HG03378 (cell line): Measurements from ENCODE around the gene SPOUT1.
"Not testable (repeated sequence)": the region's sequence is repeated elsewhere in the genome, so short reads cannot be mapped to it uniquely, and the experiment has no call there.

Source experiments
- ATAC-seq: cut with Tn5 transposase; IDR thresholded peaks from one replicate; pipeline ENCODE4 v1.9.1; 2021; ENCODE audit warnings: mild to moderate bottlenecking, moderate library complexity; ENCODE audit not compliant: unreplicated experiment

SPOUT1 gene

GRCh38 chr9:128818099-128818838 lies 11.3 kb downstream of the SPOUT1 start, which contains the start of gene ENDOG:
TSS of gene ENDOG (plus strand) at chr9:128818500. CDS start at chr9:128818685, 185 bp downstream.
- peak; percentile 80 for ATAC-seq

- ATAC-seq, result no peak
These were observed 18.7 kb downstream of the SPOUT1 start for GRCh38 chr9:128810873-128811272.

- no peak for ATAC-seq
These were observed 19.8 kb downstream of the SPOUT1 start for GRCh38 chr9:128809831-128810230.

- no peak for ATAC-seq
These were observed 20.5 kb downstream of the SPOUT1 start for GRCh38 chr9:128809036-128809599.

- ATAC-seq, result no peak
These were observed 21.1 kb downstream of the SPOUT1 start for GRCh38 chr9:128808543-128808942.

GRCh38 chr9:128807827-128808226 lies 21.8 kb downstream of the SPOUT1 start:
- no peak for ATAC-seq

- no peak for ATAC-seq
These were observed 23.9 kb downstream of the SPOUT1 start for GRCh38 chr9:128805661-128806060.

GRCh38 chr9:128802482-128802881 lies 27.1 kb downstream of the SPOUT1 start:
- ATAC-seq, result no peak

GRCh38 chr9:128800061-128800460 lies 29.5 kb downstream of the SPOUT1 start:
- no peak for ATAC-seq

GRCh38 chr9:128798896-128799295 lies 30.7 kb downstream of the SPOUT1 start:
- no peak for ATAC-seq

- ATAC-seq, result not testable (repeated sequence)
These were observed 34.6 kb downstream of the SPOUT1 start for GRCh38 chr9:128794961-128795360.

GRCh38 chr9:128792978-128793686 lies 36.5 kb downstream of the SPOUT1 start:
- no peak for ATAC-seq

- no peak for ATAC-seq
These were observed 37.5 kb downstream of the SPOUT1 start for GRCh38 chr9:128792134-128792533.

GRCh38 chr9:128790536-128790935 lies 39.1 kb downstream of the SPOUT1 start:
- no peak for ATAC-seq

GRCh38 chr9:128788445-128788844 lies 41.1 kb downstream of the SPOUT1 start:
- no peak for ATAC-seq

- ATAC-seq, result no peak
These were observed 41.9 kb downstream of the SPOUT1 start for GRCh38 chr9:128787659-128788058.

- ATAC-seq, result peak; percentile 67
These were observed 42.7 kb downstream of the SPOUT1 start, which contains the start of gene TBC1D13 for GRCh38 chr9:128786681-128787601. TSS of gene TBC1D13 (plus strand) at chr9:128787253. CDS start at chr9:128787354, 101 bp downstream.

- no peak for ATAC-seq
These were observed 44.2 kb downstream of the SPOUT1 start for GRCh38 chr9:128785427-128785826.

GRCh38 chr9:128782669-128783068 lies 46.9 kb downstream of the SPOUT1 start:
- no peak for ATAC-seq

- ATAC-seq, result no peak
These were observed 48.2 kb downstream of the SPOUT1 start for GRCh38 chr9:128781187-128782070.
